ENCODE data around the gene LYPD5.
"Not testable (repeated sequence)": the region's sequence is repeated elsewhere in the genome, so short reads cannot be mapped to it uniquely, and the experiment has no call there.

- TF ChIP-seq, protein P1, sequence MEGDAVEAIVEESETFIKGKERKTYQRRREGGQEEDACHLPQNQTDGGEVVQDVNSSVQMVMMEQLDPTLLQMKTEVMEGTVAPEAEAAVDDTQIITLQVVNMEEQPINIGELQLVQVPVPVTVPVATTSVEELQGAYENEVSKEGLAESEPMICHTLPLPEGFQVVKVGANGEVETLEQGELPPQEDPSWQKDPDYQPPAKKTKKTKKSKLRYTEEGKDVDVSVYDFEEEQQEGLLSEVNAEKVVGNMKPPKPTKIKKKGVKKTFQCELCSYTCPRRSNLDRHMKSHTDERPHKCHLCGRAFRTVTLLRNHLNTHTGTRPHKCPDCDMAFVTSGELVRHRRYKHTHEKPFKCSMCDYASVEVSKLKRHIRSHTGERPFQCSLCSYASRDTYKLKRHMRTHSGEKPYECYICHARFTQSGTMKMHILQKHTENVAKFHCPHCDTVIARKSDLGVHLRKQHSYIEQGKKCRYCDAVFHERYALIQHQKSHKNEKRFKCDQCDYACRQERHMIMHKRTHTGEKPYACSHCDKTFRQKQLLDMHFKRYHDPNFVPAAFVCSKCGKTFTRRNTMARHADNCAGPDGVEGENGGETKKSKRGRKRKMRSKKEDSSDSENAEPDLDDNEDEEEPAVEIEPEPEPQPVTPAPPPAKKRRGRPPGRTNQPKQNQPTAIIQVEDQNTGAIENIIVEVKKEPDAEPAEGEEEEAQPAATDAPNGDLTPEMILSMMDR (IDR thresholded peaks at IDR 0.05; ENCODE audit: borderline replicate concordance, extremely low read depth, low read length, poor library complexity, severe bottlenecking), result not testable (repeated sequence)
- not testable (repeated sequence) for TF ChIP-seq EZH2 (IDR thresholded peaks at IDR 0.05; ENCODE audit: borderline replicate concordance, low read depth, low read length, severe bottlenecking)
Measured at GRCh38 chr19:43806401-43806800, 4.2 kb upstream of the LYPD5 start.

Data from DND-41 (cell line).